Activated CD8-positive, alpha-beta T cell treated with anti-CD3 and anti-CD28 coated beads, Interleukin-2, amount 10 ng/mL, durations not matched to agents 7 days and 5 days (primary cell): ENCODE results near the gene GDF7. TPM values are rescaled to one million over a fixed set of nuclear protein-coding genes. Genes with fewer than 3 reads are reported as not detected.

Experiments used
- ATAC-seq: fragments of 150-1000 bp; cut with Tn5 transposase; one replicate; pipeline ENCODE4 v1.10.0; 2021; ENCODE audit warnings: moderate library complexity
- CTCF ChIA-PET: fragments of 350-600 bp; sonication (Branson Sonifier 250); formaldehyde crosslinking; loops from one replicate; lab custom pipeline; 2021; ENCODE audit warnings: antibody characterized with exemption; lab: Charles Lee
- POLR2A ChIA-PET: fragments of 350-600 bp; sonication (Branson Sonifier 250); formaldehyde crosslinking; loops from one replicate; lab custom pipeline; 2021; ENCODE audit warnings: antibody characterized with exemption; lab: Charles Lee
- DNase-seq: peaks from one replicate; pipeline ENCODE4 v3.0.0-alpha.2; 2020
- H3K27ac Mint-ChIP-seq: one replicate; pipeline ENCODE4 v1.8.0; 2021; ENCODE audit warnings: mild to moderate bottlenecking, mixed read lengths
- H3K27me3 Mint-ChIP-seq: one replicate; pipeline ENCODE4 v1.8.0; 2021; ENCODE audit warnings: low read depth, mixed read lengths
- H3K36me3 Mint-ChIP-seq: one replicate; pipeline ENCODE4 v1.8.0; 2021; ENCODE audit warnings: low read depth, mixed read lengths
- H3K4me1 Mint-ChIP-seq: one replicate; pipeline ENCODE4 v1.8.0; 2021; ENCODE audit warnings: low read depth, mixed read lengths
- H3K4me3 Mint-ChIP-seq: one replicate; pipeline ENCODE4 v1.8.0; 2021; ENCODE audit warnings: mild to moderate bottlenecking, mixed read lengths
- H3K9me3 Mint-ChIP-seq: one replicate; pipeline ENCODE4 v1.8.0; 2022; ENCODE audit warnings: mixed read lengths; ENCODE audit not compliant: insufficient read depth
- total RNA-seq, 2 experiments: library from RNA; stranded (reverse); gene quantifications; one replicate each; pipeline ENCODE4 v1.2.3, GENCODE V29; 2021

Gene GDF7
- total RNA-seq, 2 experiments from 2014 or later, result not detected

- Mint-ChIP-seq H3K4me3 (no peak overlapping the region), H3K27ac (no peak overlapping the region), H3K36me3 (no peaks in the 10 kb centered on the region), H3K9me3 (no peaks in the 10 kb centered on the region), H3K27me3 (peaks cover 48% of the 10 kb centered on the region), H3K4me1 (peaks cover 7% of the 10 kb centered on the region)
- ChIA-PET CTCF (interaction anchor here (2.9 kb wide), 1 partner anchor 10 kb away, joined by 13 read pairs; no protein-coding TSS in a partner anchor), POLR2A (no interaction called here)
- ATAC-seq (no peak), DNase-seq (no peak)
These were observed 4.2 kb downstream of the GDF7 start for GRCh38 chr2:20671036-20671735.

GRCh38 chr2:20671736-20672080, 4.8 kb downstream of the GDF7 start:
- no peak for ATAC-seq
- Mint-ChIP-seq H3K27me3 (peaks cover 43% of the 10 kb centered on the region), H3K27ac (no peak overlapping the region), H3K36me3 (no peaks in the 10 kb centered on the region), H3K4me1 (peaks cover 4% of the 10 kb centered on the region), H3K9me3 (no peaks in the 10 kb centered on the region), H3K4me3 (no peak overlapping the region)
- no peak for DNase-seq
- ChIA-PET CTCF (interaction anchor here (2.9 kb wide), 1 partner anchor 10 kb away, joined by 13 read pairs; no protein-coding TSS in a partner anchor), POLR2A (no interaction called here)

- Mint-ChIP-seq H3K36me3 (no peaks in the 10 kb centered on the region), H3K27me3 (peaks cover 43% of the 10 kb centered on the region), H3K4me3 (no peak overlapping the region), H3K4me1 (peaks cover 4% of the 10 kb centered on the region), H3K27ac (peak overlapping the region; percentile 34), H3K9me3 (no peaks in the 10 kb centered on the region)
- POLR2A ChIA-PET, result no interaction called here
- CTCF ChIA-PET, result interaction anchor here (2.9 kb wide), 1 partner anchor 11 kb away, joined by 13 read pairs; no protein-coding TSS in a partner anchor
- no peak for DNase-seq
- ATAC-seq, result no peak
These were observed 5.4 kb downstream of the GDF7 start for GRCh38 chr2:20672201-20672951.

- Mint-ChIP-seq H3K9me3 (no peaks in the 10 kb centered on the region), H3K4me3 (no peak overlapping the region), H3K27me3 (peaks cover 30% of the 10 kb centered on the region), H3K27ac (no peak overlapping the region), H3K4me1 (no peaks in the 10 kb centered on the region), H3K36me3 (no peaks in the 10 kb centered on the region)
- POLR2A ChIA-PET, result no interaction called here
- DNase-seq (no peak), ATAC-seq (no peak)
- CTCF ChIA-PET, result interaction anchor here (2.9 to 3.8 kb wide), 2 partner anchors 11 to 290 kb away, joined by 9 to 10 read pairs; no protein-coding TSS in a partner anchor
These were observed 6.9 kb downstream of the GDF7 start for GRCh38 chr2:20673686-20674308.

- Mint-ChIP-seq H3K4me1 (no peaks in the 10 kb centered on the region), H3K4me3 (no peak overlapping the region), H3K27me3 (peaks cover 24% of the 10 kb centered on the region), H3K9me3 (no peaks in the 10 kb centered on the region), H3K36me3 (no peaks in the 10 kb centered on the region), H3K27ac (no peak overlapping the region)
- ATAC-seq (no peak), DNase-seq (no peak)
- POLR2A ChIA-PET, result no interaction called here
- CTCF ChIA-PET, result interaction anchor here (2.9 to 3.8 kb wide), 2 partner anchors 12 to 289 kb away, joined by 9 to 10 read pairs; no protein-coding TSS in a partner anchor
These were observed 7.5 kb downstream of the GDF7 start for GRCh38 chr2:20674309-20674965.

GRCh38 chr2:20674974-20675679, 8.2 kb downstream of the GDF7 start:
- POLR2A ChIA-PET, result no interaction called here
- peaks cover 20% of the 10 kb centered on the region for H3K27me3 Mint-ChIP-seq
- no peaks in the 10 kb centered on the region for H3K4me1 Mint-ChIP-seq
- ATAC-seq (no peak), DNase-seq (no peak)
- H3K27ac Mint-ChIP-seq, result no peak overlapping the region
- CTCF ChIA-PET, result interaction anchor here (1.0 to 3.8 kb wide), 5 partner anchors 10 to 288 kb away, joined by 3 to 10 read pairs (median 5); partner anchors contain the start of gene HS1BP3
- no peaks in the 10 kb centered on the region for H3K9me3 Mint-ChIP-seq
- H3K4me3 Mint-ChIP-seq, result no peak overlapping the region
- H3K36me3 Mint-ChIP-seq, result no peaks in the 10 kb centered on the region

- CTCF ChIA-PET, result interaction anchor here (1.0 to 3.8 kb wide), 5 partner anchors 9 to 288 kb away, joined by 3 to 10 read pairs (median 5); partner anchors contain the start of gene HS1BP3
- peaks cover 20% of the 10 kb centered on the region for H3K27me3 Mint-ChIP-seq
- DNase-seq (no peak), ATAC-seq (peak; percentile 63)
- H3K9me3 Mint-ChIP-seq, result no peaks in the 10 kb centered on the region
- no peak overlapping the region for H3K4me3 Mint-ChIP-seq
- POLR2A ChIA-PET, result no interaction called here
- no peak overlapping the region for H3K27ac Mint-ChIP-seq
- no peaks in the 10 kb centered on the region for H3K36me3 Mint-ChIP-seq
- no peaks in the 10 kb centered on the region for H3K4me1 Mint-ChIP-seq
These were observed 8.9 kb downstream of the GDF7 start for GRCh38 chr2:20675701-20676352.

GRCh38 chr2:20676353-20677215, 9.6 kb downstream of the GDF7 start:
- Mint-ChIP-seq H3K4me3 (no peak overlapping the region), H3K4me1 (no peaks in the 10 kb centered on the region), H3K36me3 (no peaks in the 10 kb centered on the region), H3K27me3 (peaks cover 14% of the 10 kb centered on the region), H3K9me3 (no peaks in the 10 kb centered on the region), H3K27ac (no peak overlapping the region)
- CTCF ChIA-PET, result interaction anchor here (1.2 to 3.8 kb wide), 5 partner anchors 14 to 287 kb away, joined by 3 to 10 read pairs (median 8); partner anchors contain the start of gene HS1BP3
- no peak for ATAC-seq
- POLR2A ChIA-PET, result no interaction called here
- DNase-seq, result no peak

- Mint-ChIP-seq H3K27ac (no peak overlapping the region), H3K36me3 (no peaks in the 10 kb centered on the region), H3K4me3 (no peak overlapping the region), H3K27me3 (peaks cover 8% of the 10 kb centered on the region), H3K9me3 (no peaks in the 10 kb centered on the region), H3K4me1 (peaks cover 3% of the 10 kb centered on the region)
- CTCF ChIA-PET, result interaction anchor here (0.7 to 2.0 kb wide), 5 partner anchors 15 to 287 kb away, joined by 3 to 8 read pairs (median 3); partner anchors contain the start of gene HS1BP3
- ATAC-seq (no peak), DNase-seq (no peak)
- POLR2A ChIA-PET, result no interaction called here
These were observed 10.5 kb downstream of the GDF7 start for GRCh38 chr2:20677301-20678085.
